Stimulated activated naive CD4-positive, alpha-beta T cell treated with Interleukin-2 at 50 U/mL for 16 hours (primary cell): ENCODE data around the gene NSF.

ENCODE experiments used
- DNase-seq: peaks from one replicate; lab custom pipeline; 2025; lab: John Stamatoyannopoulos, UW

The NSF gene

DNA sequence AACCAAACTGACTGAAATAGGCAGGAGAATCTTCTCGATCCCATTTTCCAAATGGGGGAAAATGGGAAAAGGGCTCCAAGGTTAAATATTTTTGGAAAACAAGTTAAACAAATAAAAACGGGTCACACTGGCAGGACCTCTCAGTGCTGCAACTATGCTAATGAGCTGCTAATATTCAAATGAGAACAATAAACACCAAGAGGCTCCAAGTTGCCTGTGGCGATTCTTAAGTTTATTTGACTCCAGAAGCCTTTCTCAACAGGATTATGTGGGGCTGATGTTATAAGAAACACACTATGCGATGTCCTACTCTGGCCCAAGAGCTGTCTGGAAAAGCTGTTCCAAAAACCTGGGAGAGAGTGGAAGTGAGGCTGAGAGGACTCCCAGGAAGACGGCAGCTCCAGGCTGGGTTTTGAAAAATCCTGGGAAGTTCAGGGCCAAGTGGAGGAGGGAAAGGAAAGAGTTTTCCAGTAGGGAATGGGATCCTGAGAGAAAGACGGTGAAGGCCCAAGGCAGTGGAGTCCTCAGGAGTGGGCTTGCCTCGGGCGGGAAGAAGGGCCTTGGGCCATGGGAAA is 206.6 kb downstream of the NSF start:
- DNase-seq: no peak

DNA sequence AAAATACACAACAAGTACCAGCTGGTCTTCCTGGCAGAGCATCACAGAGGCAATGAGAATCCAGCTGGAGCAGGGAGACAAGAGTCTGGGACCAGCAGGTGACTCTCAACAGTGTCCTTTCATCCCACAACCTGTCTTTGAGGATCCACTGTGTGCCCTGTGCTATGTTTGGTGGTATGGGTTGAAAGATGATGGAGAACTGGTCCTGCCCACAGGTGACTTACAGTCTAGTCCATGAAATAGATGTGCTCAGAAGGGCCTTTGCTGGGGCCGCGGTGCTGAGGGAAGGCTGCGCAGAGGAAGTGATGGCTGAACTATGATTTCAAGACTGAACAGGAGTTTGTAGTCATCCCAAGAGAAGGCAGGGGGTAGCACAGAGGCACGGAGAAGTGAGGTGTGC is 210.1 kb downstream of the NSF start:
- no peak for DNase-seq

GRCh38 chr17:46802800-46803199 is 212.3 kb downstream of the NSF start:
- DNase-seq: no peak

- no peak for DNase-seq
Observed at GRCh38 chr17:46803544-46803943, 213.1 kb downstream of the NSF start.

DNA sequence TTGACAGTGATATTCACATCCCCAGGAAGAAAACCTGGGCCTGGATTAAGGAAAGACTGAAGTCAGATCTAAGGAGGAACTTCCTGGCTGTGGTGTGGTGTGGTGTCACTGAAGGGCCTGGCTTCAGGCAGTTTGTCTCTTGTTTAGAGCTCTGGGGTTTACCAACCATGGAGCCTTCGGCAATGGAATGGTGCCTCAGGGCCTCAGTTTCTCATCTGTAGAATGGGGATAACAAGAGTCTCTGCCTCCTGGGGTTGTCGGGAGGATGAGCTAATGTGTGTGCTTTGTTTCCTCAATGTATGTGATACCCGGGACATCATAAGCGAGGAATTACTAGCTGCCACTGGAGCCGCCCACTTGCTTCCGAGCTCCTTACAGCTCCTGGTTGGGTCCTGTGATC is 215.3 kb downstream of the NSF start:
- no peak for DNase-seq
